Measurements from ENCODE around the gene SMIM14.
"Not testable (repeated sequence)": the region's sequence is repeated elsewhere in the genome, so short reads cannot be mapped to it uniquely, and the experiment has no call there.

Gene SMIM14

DNA sequence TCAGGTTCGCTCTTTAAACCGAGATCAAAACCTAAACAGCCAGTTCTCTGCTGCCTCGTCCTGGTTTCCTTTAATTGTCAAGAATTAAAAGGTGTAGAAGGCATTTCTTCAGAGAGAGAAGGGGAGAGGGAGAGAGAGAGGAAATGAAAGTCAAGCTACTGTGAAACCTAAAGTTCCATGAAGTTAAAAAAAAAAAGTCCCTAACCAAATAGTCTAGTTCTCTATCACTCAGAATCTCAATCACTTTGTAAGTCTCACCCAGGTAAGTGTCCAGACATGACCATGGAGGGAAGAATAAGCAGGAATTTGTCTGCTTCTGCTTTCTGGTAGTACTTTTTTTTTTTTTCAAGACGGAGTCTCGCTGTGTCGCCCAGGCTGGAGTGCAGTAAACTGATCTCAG lies 18.8 kb upstream of the SMIM14 start:
- Mint-ChIP-seq H3K9me3 (no peaks in the 10 kb centered on the region), H3K27ac (no peak overlapping the region)
- DNase-seq (ENCODE audit: low spot score) = no peak

DNA sequence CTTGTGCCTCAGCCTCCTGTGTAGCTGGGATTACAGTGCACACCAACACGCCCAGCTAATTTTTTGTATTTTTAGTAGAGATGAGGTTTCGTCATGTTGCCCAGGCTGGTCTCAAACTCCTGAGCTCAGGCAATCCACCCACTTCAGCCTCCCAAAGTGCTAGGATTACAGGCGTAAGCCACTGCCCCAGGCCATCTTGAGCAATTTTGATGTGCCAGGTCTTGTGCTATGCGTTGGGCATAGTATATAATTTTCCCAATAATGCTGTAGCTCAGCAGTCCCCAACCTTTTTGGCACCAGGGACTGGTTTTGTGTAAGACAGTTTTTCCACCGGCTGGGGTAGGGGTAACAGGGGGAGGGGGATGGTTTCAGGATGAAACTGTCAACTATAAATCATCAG lies 18.0 kb upstream of the SMIM14 start:
- H3K4me3 Mint-ChIP-seq, H3K9me3 Mint-ChIP-seq: not testable (repeated sequence)

More for the DNA sequence above, 18.8 kb upstream of the SMIM14 start:
- Mint-ChIP-seq H3K4me1 (ENCODE audit: low read depth) (peaks cover 6% of the 10 kb centered on the region), H3K4me3 (no peak overlapping the region), H3K27me3 (ENCODE audit: low read depth) (no peaks in the 10 kb centered on the region), H3K36me3 (ENCODE audit: low read depth) (no peaks in the 10 kb centered on the region)

DNA sequence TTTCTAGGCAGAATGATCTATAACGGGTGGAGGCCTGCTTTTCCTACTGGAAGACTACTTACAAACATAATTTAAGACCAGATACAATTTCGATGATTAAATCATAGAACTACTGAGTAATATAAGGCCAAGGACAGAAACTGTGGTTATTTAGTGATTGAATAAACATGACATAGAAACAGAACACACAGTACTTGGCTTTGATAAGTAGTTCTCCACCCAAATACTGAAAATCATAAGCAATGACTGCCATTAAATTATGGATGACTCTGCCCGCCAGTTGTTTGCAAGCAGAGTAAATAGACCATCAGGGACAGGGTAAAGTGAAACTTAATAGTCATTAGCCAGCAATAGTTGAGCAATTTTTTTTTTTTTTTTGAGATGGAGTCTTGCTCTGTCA lies 17.2 kb upstream of the SMIM14 start:
- Mint-ChIP-seq H3K9me3 (no peaks in the 10 kb centered on the region), H3K27ac (no peak overlapping the region), H3K27me3 (ENCODE audit: low read depth) (no peaks in the 10 kb centered on the region), H3K36me3 (ENCODE audit: low read depth) (no peaks in the 10 kb centered on the region), H3K4me1 (ENCODE audit: low read depth) (peaks cover 6% of the 10 kb centered on the region), H3K4me3 (no peak overlapping the region)
- DNase-seq (ENCODE audit: low spot score) = no peak

More for the DNA sequence above, 18.0 kb upstream of the SMIM14 start:
- not testable (repeated sequence) for H3K36me3 Mint-ChIP-seq (ENCODE audit: low read depth); DNase-seq (ENCODE audit: low spot score); H3K4me1 Mint-ChIP-seq (ENCODE audit: low read depth); H3K27ac Mint-ChIP-seq; H3K27me3 Mint-ChIP-seq (ENCODE audit: low read depth)

DNA sequence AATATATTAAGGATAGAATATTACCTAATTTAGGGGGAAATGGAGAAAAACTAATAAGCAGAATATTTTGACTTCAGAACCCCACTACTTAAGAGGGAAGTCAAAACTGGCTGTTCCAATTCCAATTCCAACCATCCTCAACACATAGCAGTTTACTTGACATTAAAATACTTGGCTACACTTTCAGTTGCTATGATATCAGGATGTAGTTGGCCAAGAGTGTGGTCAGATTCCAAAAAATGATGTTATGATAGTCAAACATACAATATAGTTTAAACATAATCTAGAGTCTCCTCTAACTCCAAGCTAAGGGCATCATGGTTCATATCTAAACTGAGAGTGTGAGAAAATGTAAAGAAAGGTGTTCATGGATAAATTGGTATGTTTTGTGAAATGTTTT lies 16.5 kb upstream of the SMIM14 start:
- Mint-ChIP-seq H3K27me3 (ENCODE audit: low read depth) (no peaks in the 10 kb centered on the region), H3K9me3 (no peaks in the 10 kb centered on the region), H3K4me1 (ENCODE audit: low read depth) (peaks cover 6% of the 10 kb centered on the region), H3K4me3 (no peak overlapping the region), H3K36me3 (ENCODE audit: low read depth) (no peaks in the 10 kb centered on the region), H3K27ac (no peak overlapping the region)
- DNase-seq (ENCODE audit: low spot score) = no peak

DNA sequence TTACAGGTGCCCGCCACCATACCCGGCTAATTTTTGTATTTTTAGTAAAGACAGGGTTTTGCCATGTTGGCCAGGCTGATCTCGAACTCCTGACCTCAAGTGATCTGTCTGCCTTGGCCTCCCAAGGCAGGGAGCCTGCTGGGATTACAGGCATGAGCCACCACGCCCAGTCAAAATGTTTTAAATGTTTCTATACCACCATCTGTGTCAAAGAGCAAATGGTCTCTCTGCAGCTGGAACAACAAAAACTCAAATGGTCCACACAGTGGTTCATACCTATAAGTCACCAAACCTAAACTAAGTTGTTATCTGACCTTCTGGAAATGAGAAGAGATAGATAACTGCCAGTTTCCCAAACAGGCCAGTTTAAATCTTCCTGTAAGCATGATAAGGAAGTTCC lies 12.9 kb upstream of the SMIM14 start:
- H3K4me3 Mint-ChIP-seq; H3K27ac Mint-ChIP-seq; H3K27me3 Mint-ChIP-seq (ENCODE audit: low read depth); H3K36me3 Mint-ChIP-seq (ENCODE audit: low read depth); H3K9me3 Mint-ChIP-seq; H3K4me1 Mint-ChIP-seq (ENCODE audit: low read depth); DNase-seq (ENCODE audit: low spot score): not testable (repeated sequence)

DNA sequence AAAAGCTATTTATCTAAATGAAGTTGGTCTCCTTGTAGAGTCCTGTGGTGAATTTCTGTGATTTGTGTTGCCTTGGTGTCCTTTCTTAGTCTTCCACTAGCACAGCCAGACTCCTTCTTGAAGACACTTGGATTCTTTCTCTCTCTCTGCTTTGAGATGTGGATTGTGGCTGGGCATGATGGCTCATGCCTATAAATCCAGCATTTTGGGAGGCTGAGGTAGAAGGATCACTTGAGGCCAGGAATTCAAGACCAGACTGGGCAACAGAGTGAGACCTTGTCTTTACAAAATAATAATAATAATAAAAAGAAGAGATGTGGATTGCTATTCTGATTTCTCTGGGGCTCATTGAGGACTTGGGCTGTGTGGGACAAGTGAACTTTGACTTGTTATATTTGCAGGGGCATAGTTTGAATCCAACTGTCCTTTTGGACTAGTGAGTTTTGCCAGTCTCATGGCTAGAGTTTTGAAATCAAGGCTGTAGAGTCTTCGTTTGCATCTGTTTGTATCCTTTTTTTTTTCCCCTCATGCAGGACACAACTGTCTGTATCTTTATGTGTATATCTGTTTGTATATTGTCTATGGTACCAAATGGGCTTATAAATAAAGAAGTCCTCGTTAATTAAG lies 11.1 kb upstream of the SMIM14 start:
- no peaks in the 10 kb centered on the region for H3K27me3 Mint-ChIP-seq (ENCODE audit: low read depth)
- H3K4me1 Mint-ChIP-seq (ENCODE audit: low read depth) = no peaks in the 10 kb centered on the region
- H3K9me3 Mint-ChIP-seq = no peaks in the 10 kb centered on the region
- H3K4me3 Mint-ChIP-seq = no peak overlapping the region
- no peaks in the 10 kb centered on the region for H3K36me3 Mint-ChIP-seq (ENCODE audit: low read depth)
- no peak overlapping the region for H3K27ac Mint-ChIP-seq
- no peak for DNase-seq (ENCODE audit: low spot score)

DNA sequence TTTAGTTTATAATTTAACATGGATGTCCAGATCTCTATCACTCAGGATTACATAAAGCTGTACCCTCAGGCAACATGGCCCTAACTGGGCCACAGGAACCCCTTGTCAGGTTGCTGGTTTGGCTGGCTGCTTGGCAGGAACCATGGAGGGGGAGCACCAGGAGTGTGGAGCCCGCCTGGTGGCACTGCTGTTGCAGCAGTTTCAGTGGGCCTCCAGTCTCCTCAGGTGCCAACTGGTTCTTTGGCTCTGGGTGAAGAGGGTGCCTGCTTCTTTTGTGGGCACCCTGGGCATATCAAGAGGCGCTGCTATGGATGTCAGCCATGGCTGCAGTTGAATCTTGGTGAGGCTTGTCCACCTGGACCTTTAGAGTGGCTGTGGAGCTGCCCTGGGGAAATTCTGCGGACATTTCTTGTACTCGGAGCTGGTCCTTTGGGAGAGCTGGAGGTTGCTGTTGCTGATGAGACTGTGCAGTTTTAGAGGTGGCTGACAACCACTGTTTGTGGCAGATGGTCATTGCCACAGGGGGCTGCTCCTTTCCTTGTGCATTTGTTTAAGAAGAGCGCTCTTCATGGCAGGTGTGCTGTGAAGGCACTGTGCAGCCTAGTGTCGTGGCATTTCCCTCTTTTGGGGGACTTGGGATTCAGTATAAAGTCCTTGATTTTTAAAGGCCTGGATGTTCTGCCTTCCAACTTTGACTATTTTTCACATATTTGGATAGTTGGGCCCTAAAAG lies 10.3 kb upstream of the SMIM14 start:
- no peaks in the 10 kb centered on the region for H3K36me3 Mint-ChIP-seq (ENCODE audit: low read depth)
- no peak overlapping the region for H3K27ac Mint-ChIP-seq
- H3K4me3 Mint-ChIP-seq = no peak overlapping the region
- DNase-seq (ENCODE audit: low spot score) = no peak
- no peaks in the 10 kb centered on the region for H3K4me1 Mint-ChIP-seq (ENCODE audit: low read depth)
- H3K27me3 Mint-ChIP-seq (ENCODE audit: low read depth) = no peaks in the 10 kb centered on the region
- no peaks in the 10 kb centered on the region for H3K9me3 Mint-ChIP-seq

DNA sequence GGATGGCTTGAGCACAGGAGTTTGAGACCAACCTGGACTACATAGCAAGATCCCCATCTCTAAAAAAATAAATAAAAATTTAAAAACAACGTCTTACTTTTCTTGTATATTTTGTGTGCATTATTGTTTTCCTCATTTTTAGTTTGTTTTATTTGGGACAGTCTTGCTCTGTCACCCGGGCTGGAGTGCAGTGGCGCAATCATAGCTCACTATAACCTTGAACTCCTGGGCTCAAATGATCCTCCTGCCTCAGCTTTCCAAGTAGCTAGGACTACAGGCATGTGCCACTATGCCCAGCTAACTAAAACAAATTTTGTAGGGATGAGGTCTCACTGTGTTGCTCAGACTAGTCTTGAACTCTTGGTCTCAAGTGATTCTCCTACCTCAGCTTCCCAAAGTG lies 9.5 kb upstream of the SMIM14 start:
- Mint-ChIP-seq H3K9me3 (no peaks in the 10 kb centered on the region), H3K27ac (no peak overlapping the region), H3K36me3 (ENCODE audit: low read depth) (no peaks in the 10 kb centered on the region), H3K4me1 (ENCODE audit: low read depth) (no peaks in the 10 kb centered on the region), H3K27me3 (ENCODE audit: low read depth) (no peaks in the 10 kb centered on the region), H3K4me3 (no peak overlapping the region)
- no peak for DNase-seq (ENCODE audit: low spot score)

DNA sequence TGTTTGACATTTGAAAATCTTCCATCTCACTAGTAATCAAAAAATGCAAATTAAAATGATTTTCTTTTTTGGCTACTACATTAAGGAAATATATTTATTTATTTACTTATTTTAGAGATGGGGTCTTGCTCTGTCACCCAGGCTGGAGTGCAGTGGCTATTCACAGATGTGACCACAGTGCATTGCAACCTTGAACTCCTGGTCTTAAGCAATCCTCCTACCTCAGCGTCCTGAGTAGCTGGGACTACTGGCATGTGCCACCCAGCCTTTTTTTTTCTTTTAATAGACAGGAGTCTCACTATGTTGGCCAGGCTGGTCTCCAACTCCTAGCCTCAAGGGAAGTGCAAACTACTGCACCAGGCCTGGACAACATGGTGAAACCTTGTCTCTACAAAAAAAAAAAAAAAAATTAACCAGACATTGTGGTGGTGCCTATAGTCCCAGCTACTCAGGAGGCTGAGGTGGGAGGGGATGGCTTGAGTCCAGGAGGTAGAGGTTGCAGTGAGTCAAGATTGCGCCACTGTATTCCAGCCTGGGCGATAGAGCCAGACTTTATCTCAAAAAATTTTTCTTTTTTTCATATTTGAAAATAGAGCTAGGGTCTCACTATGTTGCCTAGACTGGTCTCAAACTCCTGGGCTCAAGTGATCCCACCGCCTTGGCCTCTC lies 4.4 kb upstream of the SMIM14 start:
- H3K27me3 Mint-ChIP-seq (ENCODE audit: low read depth) = peaks cover 7% of the 10 kb centered on the region
- H3K9me3 Mint-ChIP-seq = no peaks in the 10 kb centered on the region
- H3K27ac Mint-ChIP-seq = no peak overlapping the region
- H3K4me1 Mint-ChIP-seq (ENCODE audit: low read depth) = peaks cover 4% of the 10 kb centered on the region
- H3K36me3 Mint-ChIP-seq (ENCODE audit: low read depth) = no peaks in the 10 kb centered on the region
- no peak for DNase-seq (ENCODE audit: low spot score)
- H3K4me3 Mint-ChIP-seq = no peak overlapping the region

DNA sequence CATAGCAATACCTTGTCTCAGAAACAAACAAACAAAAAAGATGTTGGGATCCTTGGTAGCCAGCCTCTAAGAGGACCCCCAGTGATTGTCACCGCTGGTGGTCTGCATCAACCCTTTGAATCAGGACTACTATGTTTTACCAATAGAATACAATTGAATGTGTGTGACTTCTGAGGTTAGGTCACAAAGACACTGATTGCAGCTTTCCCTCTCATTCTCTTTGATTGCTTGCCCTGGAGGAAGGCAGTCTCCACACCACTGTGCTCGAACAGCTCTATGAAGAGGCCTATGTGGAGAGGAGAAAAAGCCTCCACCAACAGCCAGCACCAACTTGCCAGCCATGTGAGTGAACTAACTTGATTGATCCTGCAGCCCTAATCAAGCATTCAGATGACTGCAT lies 2.8 kb upstream of the SMIM14 start:
- DNase-seq (ENCODE audit: low spot score) = no peak
- Mint-ChIP-seq H3K4me1 (ENCODE audit: low read depth) (peaks cover 17% of the 10 kb centered on the region), H3K9me3 (no peaks in the 10 kb centered on the region), H3K27ac (no peak overlapping the region), H3K27me3 (ENCODE audit: low read depth) (peaks cover 13% of the 10 kb centered on the region), H3K36me3 (ENCODE audit: low read depth) (no peaks in the 10 kb centered on the region), H3K4me3 (no peak overlapping the region)

DNA sequence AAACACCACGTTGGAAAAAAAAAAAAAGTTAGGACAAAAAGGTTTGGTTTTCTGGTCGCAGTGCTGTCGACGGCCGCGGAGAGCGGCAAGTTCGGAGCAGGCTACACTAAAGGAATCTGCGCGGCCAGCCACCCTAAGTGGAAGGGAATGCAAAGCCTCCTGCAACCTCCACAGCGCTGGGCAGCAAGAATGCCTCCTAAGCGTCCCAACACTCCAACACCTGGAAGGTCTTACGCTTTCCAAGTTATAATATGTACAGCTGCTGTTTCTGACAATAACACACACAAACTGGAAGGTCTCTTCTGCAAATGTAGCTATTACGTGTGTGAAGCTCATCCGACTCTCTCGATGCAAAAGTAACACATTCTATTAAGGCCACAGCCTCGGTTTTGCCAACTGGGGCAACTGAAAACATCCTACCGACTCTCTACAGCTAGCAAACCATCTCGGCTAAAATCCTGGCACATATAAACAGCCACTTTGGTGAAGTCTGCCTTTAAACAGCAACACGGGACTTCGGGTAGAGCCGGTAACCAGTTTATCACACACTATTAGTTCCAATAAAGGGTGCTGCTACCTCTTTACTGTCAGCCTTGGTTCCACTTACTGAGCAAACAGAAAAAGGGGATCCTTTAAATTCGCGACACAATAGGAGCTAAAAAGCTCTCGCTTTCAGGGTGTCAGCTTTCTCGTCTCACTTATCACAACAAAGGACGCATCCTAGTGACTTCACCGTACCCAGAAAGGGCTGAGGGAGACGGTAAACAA lies 895 bp downstream of the SMIM14 start:
- H3K4me1 Mint-ChIP-seq (ENCODE audit: low read depth) = peaks cover 17% of the 10 kb centered on the region
- H3K4me3 Mint-ChIP-seq = peak overlapping the region; percentile 95
- peaks cover 25% of the 10 kb centered on the region for H3K27me3 Mint-ChIP-seq (ENCODE audit: low read depth)
- no peaks in the 10 kb centered on the region for H3K9me3 Mint-ChIP-seq
- no peaks in the 10 kb centered on the region for H3K36me3 Mint-ChIP-seq (ENCODE audit: low read depth)
- peak overlapping the region; percentile 83 for H3K27ac Mint-ChIP-seq
- DNase-seq (ENCODE audit: low spot score) = peak; percentile 27

DNA sequence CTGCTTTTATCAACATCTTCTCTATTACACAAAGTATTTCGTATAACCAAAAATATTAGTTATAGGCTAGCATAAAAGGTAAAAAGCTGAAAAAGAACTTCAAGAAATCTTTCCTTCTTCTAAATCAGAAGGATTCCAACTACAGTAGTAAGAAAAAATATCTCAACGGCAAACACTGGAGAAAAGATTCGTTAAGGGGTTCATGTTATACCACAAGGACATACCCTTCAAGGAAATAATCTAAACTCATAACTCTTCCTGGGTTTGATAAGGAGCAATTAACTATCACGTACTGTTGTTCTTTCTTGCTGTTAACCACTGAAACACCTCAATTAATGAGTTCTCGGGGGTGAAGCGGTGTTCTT lies 1.5 kb downstream of the SMIM14 start:
- peaks cover 17% of the 10 kb centered on the region for H3K4me1 Mint-ChIP-seq (ENCODE audit: low read depth)
- H3K27ac Mint-ChIP-seq = no peak overlapping the region
- H3K4me3 Mint-ChIP-seq = peak overlapping the region; percentile 95
- no peak for DNase-seq (ENCODE audit: low spot score)
- H3K27me3 Mint-ChIP-seq (ENCODE audit: low read depth) = peaks cover 25% of the 10 kb centered on the region
- H3K36me3 Mint-ChIP-seq (ENCODE audit: low read depth) = no peaks in the 10 kb centered on the region
- H3K9me3 Mint-ChIP-seq = no peaks in the 10 kb centered on the region

DNA sequence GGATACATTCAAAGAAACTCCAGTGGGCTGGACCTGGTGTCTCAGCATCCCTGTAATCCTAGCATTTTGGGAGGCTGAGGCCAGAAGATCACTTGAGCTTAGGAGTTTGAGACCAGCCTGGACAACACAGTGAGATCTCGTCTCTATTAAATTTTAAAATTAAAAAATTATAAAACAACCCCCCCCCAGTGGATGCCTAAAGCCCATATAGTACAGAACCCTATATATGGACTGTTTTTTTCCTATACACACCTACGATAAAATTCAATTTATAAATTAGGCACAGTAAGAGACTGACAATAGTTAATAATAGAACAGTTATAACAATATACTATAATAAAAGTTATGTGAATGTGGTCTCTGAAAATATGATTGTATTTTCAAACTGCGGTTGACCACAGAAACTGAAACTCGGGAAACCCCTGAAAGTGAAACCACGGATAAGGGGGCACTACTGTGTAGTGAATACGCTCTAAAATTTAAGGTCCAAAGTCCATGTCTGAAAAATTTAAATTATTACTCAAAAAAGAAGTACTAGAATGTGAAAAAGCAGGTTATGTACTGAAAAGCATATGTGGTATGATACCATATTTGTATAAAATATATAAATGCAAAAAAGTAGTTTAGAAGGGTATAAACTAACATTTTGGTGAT lies 2.0 kb downstream of the SMIM14 start:
- no peaks in the 10 kb centered on the region for H3K36me3 Mint-ChIP-seq (ENCODE audit: low read depth)
- H3K27me3 Mint-ChIP-seq (ENCODE audit: low read depth) = peaks cover 25% of the 10 kb centered on the region
- peaks cover 17% of the 10 kb centered on the region for H3K4me1 Mint-ChIP-seq (ENCODE audit: low read depth)
- H3K4me3 Mint-ChIP-seq = no peak overlapping the region
- H3K27ac Mint-ChIP-seq = no peak overlapping the region
- no peaks in the 10 kb centered on the region for H3K9me3 Mint-ChIP-seq
- no peak for DNase-seq (ENCODE audit: low spot score)

DNA sequence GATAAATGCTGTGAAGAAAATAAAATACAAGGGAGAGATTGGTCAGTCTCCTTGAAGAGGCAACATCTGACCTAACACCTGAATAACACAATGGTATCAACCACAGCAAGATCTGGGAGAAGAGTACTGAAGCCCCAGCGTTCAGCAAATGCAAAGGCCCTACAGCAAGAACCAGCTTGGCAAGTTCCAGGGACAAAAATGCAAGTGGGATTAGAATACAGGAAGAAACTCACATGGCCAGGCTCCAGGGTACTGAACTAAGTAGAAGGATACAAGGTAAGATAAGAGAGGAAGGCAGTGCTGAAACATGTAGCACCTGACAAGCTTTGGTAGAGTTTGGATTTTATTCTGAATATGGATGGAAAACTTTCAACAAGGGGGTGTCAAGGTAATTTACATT lies 3.6 kb downstream of the SMIM14 start:
- Mint-ChIP-seq H3K36me3 (ENCODE audit: low read depth) (no peaks in the 10 kb centered on the region), H3K4me3 (no peak overlapping the region), H3K9me3 (no peaks in the 10 kb centered on the region), H3K4me1 (ENCODE audit: low read depth) (peaks cover 15% of the 10 kb centered on the region), H3K27me3 (ENCODE audit: low read depth) (peaks cover 22% of the 10 kb centered on the region), H3K27ac (no peak overlapping the region)
- DNase-seq (ENCODE audit: low spot score) = no peak
